A673 (cell line): ENCODE results near the gene SHLD1. TPM values are rescaled to one million over a fixed set of nuclear protein-coding genes. Genes with fewer than 3 reads are reported as not detected.
A peak's percentile ranks its signal among the peaks of the same experiment; 100 is the strongest.

Experiments used
- BruUV-seq: library from RNA; stranded (reverse); fragments of 400-500 nt; replicated peaks from 2 replicates; lab custom pipeline; 2021; lab: Mats Ljungman, UMichigan
- CTCF ChIA-PET: fragments of 300-600 bp; sonication (Branson Sonifier 250); formaldehyde crosslinking; loops from one replicate; lab custom pipeline; 2022; ENCODE audit warnings: antibody characterized with exemption; lab: Charles Lee
- POLR2A ChIA-PET: fragments of 300-600 bp; sonication (Branson Sonifier 250); formaldehyde crosslinking; loops from one replicate; lab custom pipeline; 2022; ENCODE audit warnings: antibody characterized with exemption; ENCODE audit not compliant: low non-redundant PET; lab: Charles Lee
- DNase-seq: peaks from one replicate; pipeline ENCODE4 v3.0.0-alpha.2; 2015; ENCODE audit warnings: low spot score
- H3K27ac ChIP-seq: fragments of 200-600 bp; sonication (generic); 2 replicates; pipeline ENCODE4 v1.5.1; 2016; ENCODE audit warnings: mixed run types, low read depth, mild to moderate bottlenecking, mixed read lengths, antibody characterized with exemption, low read length; ENCODE audit not compliant: poor library complexity, severe bottlenecking
- H3K27me3 ChIP-seq: fragments of 200-600 bp; sonication (generic); replicated peaks from 2 replicates; pipeline ENCODE4 v1.6.1; 2017; ENCODE audit warnings: mixed run types, low read depth, mild to moderate bottlenecking, mixed read lengths, antibody characterized with exemption, low read length; ENCODE audit not compliant: insufficient read depth, poor library complexity
- H3K36me3 ChIP-seq: fragments of 200-600 bp; sonication (generic); 2 replicates; pipeline ENCODE4 v1.6.1; 2016; ENCODE audit warnings: mixed run types, mild to moderate bottlenecking, mixed read lengths, antibody characterized with exemption, low read length; ENCODE audit not compliant: insufficient read depth, poor library complexity, severe bottlenecking
- H3K4me1 ChIP-seq: fragments of 200-600 bp; sonication (generic); 2 replicates; pipeline ENCODE4 v1.6.1; 2017; ENCODE audit warnings: mixed run types, mild to moderate bottlenecking, mixed read lengths, antibody characterized with exemption, low read length; ENCODE audit not compliant: insufficient read depth, poor library complexity, severe bottlenecking
- H3K4me3 ChIP-seq: fragments of 200-600 bp; sonication (generic); 2 replicates; pipeline ENCODE4 v1.5.1; 2016; ENCODE audit warnings: low read depth, mixed run types, mild to moderate bottlenecking, mixed read lengths, low read length; ENCODE audit not compliant: poor library complexity, severe bottlenecking
- H3K9me3 ChIP-seq: fragments of 200-600 bp; sonication (generic); 2 replicates; pipeline ENCODE4 v1.6.1; 2016; ENCODE audit warnings: mixed run types, low read depth, mild to moderate bottlenecking, mixed read lengths, antibody characterized with exemption, low read length; ENCODE audit not compliant: poor library complexity, severe bottlenecking
- CTCF ChIP-seq: fragments of 300-800, 200-600 bp; sonication (generic); conservative IDR thresholded peaks from 2 replicates; pipeline ENCODE4 v1.5.1; 2017; ENCODE audit warnings: low read depth, mild to moderate bottlenecking, antibody characterized with exemption, low read length, moderate library complexity, mixed read lengths
- EZH2 ChIP-seq: fragments of 200-600 bp; sonication (generic); IDR thresholded peaks from 2 replicates; pipeline ENCODE4 v1.6.1; 2017; ENCODE audit warnings: borderline replicate concordance, low read depth, mild to moderate bottlenecking, mixed read lengths, antibody characterized with exemption, low read length; ENCODE audit not compliant: poor library complexity, severe bottlenecking
- intact Hi-C: fragments of 100-400 bp; cut with micrococcal nuclease; formaldehyde crosslinking; loops from one replicate; pipeline ENCODE4 v1.10.0; 2022; ENCODE audit not compliant: unreplicated experiment
- total RNA-seq: library from RNA; stranded (reverse); gene quantifications from 2 replicates; pipeline ENCODE4 v1.2.3, GENCODE V29; 2021

The SHLD1 gene
- total RNA-seq, 1 experiment from 2014 or later, result 5.8 TPM

GRCh38 chr20:5877128-5877527 is 126.9 kb downstream of the SHLD1 start:
- intact Hi-C loops, result no loop called here
- Histone ChIP-seq H3K27ac (no peak overlapping the region), H3K9me3 (no peaks in the 10 kb centered on the region), H3K4me1 (no peaks in the 10 kb centered on the region), H3K4me3 (no peak overlapping the region), H3K36me3 (no peaks in the 10 kb centered on the region), H3K27me3 (no peaks in the 10 kb centered on the region)
- POLR2A ChIA-PET, result no interaction called here
- CTCF ChIA-PET, result no interaction called here
- DNase-seq, result no peak
- no TSS peak for BruUV-seq
- TF ChIP-seq CTCF (no peak), EZH2 (no peak)

- ChIA-PET CTCF (no interaction called here), POLR2A (no interaction called here)
- BruUV-seq, result no TSS peak
- Histone ChIP-seq H3K4me3 (no peak overlapping the region), H3K27me3 (no peaks in the 10 kb centered on the region), H3K9me3 (no peaks in the 10 kb centered on the region), H3K36me3 (no peaks in the 10 kb centered on the region), H3K27ac (no peak overlapping the region), H3K4me1 (no peaks in the 10 kb centered on the region)
- intact Hi-C loops, result no loop called here
- DNase-seq, result no peak
- TF ChIP-seq CTCF, result no peak
- TF ChIP-seq EZH2, result no peak
These were observed 130.1 kb downstream of the SHLD1 start for GRCh38 chr20:5880326-5880725.

GRCh38 chr20:5881703-5882102 is 131.5 kb downstream of the SHLD1 start:
- BruUV-seq, result no TSS peak
- Histone ChIP-seq H3K4me1 (no peaks in the 10 kb centered on the region), H3K9me3 (no peaks in the 10 kb centered on the region), H3K27ac (no peak overlapping the region), H3K36me3 (no peaks in the 10 kb centered on the region), H3K4me3 (no peak overlapping the region), H3K27me3 (no peaks in the 10 kb centered on the region)
- peak; percentile 18 for DNase-seq
- intact Hi-C loops, result no loop called here
- CTCF ChIA-PET, result no interaction called here
- TF ChIP-seq EZH2 (no peak), CTCF (no peak)
- POLR2A ChIA-PET, result no interaction called here
